ENCODE measurements around the gene TOMT. TPM values are rescaled to one million over a fixed set of nuclear protein-coding genes. Genes with fewer than 3 reads are reported as not detected.
A peak's percentile ranks its signal among the peaks of the same experiment; 100 is the strongest.
"Not testable (repeated sequence)": the region's sequence is repeated elsewhere in the genome, so short reads cannot be mapped to it uniquely, and the experiment has no call there.

The TOMT gene
- total RNA-seq, 2 donors from 2014 or later = not detected

GRCh38 chr11:72140661-72141060, 34.9 kb downstream of the TOMT start:
- ATAC-seq (replicated peaks in 1 of 2) (peak in 1 of 2 donors; percentile 16), DNase-seq (no peak)
- peaks cover 11% of the 10 kb centered on the region for H3K27me3 Mint-ChIP-seq (ENCODE audit: low read depth)
- H3K36me3 Mint-ChIP-seq (ENCODE audit: insufficient read depth in 2 of 2) = no peaks in the 10 kb centered on the region
- no peaks in the 10 kb centered on the region for H3K9me3 Mint-ChIP-seq
- peak overlapping the region; percentile 14 to 58 for H3K4me3 Mint-ChIP-seq
- peaks cover 23% of the 10 kb centered on the region for H3K4me1 Mint-ChIP-seq (ENCODE audit: low read depth)
- no peak overlapping the region for H3K27ac Mint-ChIP-seq

DNA sequence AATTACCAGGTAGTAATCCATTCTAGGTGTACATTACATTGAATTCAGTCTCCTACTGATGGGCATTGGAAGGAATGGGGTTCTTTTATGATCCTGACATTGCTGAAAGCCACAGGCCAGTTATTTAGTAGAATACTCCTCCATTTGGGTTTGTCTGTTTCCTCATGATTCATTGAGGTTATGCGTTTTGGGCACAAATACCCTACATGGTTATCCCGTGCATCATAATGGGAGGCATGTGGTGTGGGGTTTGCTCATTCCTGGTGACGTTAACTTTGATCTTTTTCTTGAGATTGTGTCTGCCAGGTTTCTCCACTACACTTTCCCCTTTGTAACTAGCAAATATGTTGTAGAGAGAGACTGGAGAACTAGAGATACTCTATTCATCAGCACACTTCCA, 35.3 kb downstream of the TOMT start:
- peak; percentile 65 to 70 for DNase-seq
- Mint-ChIP-seq H3K4me3 (peak overlapping the region; percentile 14 to 58), H3K9me3 (no peaks in the 10 kb centered on the region), H3K27me3 (ENCODE audit: low read depth) (peaks cover 11% of the 10 kb centered on the region), H3K36me3 (ENCODE audit: insufficient read depth in 2 of 2) (no peaks in the 10 kb centered on the region), H3K27ac (no peak overlapping the region), H3K4me1 (ENCODE audit: low read depth) (peaks cover 23% of the 10 kb centered on the region)
- ATAC-seq (replicated peaks in 1 of 2) = peak; percentile 87 to 89

DNA sequence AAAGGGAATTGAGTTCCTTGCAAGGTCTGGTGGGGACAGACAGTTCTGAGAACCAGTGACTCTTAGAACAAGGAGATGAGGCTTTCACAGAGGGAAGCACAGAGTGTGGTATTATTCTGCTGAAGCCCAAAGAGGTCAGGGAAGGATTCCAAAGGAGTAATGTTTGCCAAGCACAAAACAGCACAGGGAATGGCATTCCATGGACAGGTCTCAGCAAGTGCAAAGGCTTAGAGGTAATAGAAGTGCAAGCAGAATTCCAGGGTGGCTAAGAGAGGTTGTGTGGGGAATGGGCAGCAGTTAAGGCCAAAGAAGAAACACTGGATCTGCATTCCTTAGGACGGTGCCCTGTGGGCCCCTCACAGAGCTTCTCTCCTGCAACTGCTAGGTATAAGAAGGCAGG, 36.4 kb downstream of the TOMT start:
- DNase-seq; ATAC-seq (replicated peaks in 1 of 2); H3K27ac Mint-ChIP-seq; H3K36me3 Mint-ChIP-seq (ENCODE audit: insufficient read depth in 2 of 2); H3K9me3 Mint-ChIP-seq: not testable (repeated sequence)
- Mint-ChIP-seq H3K4me3 (peak overlapping the region in 1 of 2 donors; percentile 58), H3K4me1 (ENCODE audit: low read depth) (peaks cover 23% of the 10 kb centered on the region), H3K27me3 (ENCODE audit: low read depth) (peaks cover 11% of the 10 kb centered on the region)

- H3K27me3 Mint-ChIP-seq (ENCODE audit: low read depth) = peaks cover 11% of the 10 kb centered on the region
- H3K36me3 Mint-ChIP-seq (ENCODE audit: insufficient read depth in 2 of 2); DNase-seq; ATAC-seq (replicated peaks in 1 of 2); H3K4me3 Mint-ChIP-seq; H3K9me3 Mint-ChIP-seq; H3K27ac Mint-ChIP-seq: not testable (repeated sequence)
- peaks cover 23% of the 10 kb centered on the region for H3K4me1 Mint-ChIP-seq (ENCODE audit: low read depth)
Measured at GRCh38 chr11:72142543-72142942, 36.8 kb downstream of the TOMT start.

DNA sequence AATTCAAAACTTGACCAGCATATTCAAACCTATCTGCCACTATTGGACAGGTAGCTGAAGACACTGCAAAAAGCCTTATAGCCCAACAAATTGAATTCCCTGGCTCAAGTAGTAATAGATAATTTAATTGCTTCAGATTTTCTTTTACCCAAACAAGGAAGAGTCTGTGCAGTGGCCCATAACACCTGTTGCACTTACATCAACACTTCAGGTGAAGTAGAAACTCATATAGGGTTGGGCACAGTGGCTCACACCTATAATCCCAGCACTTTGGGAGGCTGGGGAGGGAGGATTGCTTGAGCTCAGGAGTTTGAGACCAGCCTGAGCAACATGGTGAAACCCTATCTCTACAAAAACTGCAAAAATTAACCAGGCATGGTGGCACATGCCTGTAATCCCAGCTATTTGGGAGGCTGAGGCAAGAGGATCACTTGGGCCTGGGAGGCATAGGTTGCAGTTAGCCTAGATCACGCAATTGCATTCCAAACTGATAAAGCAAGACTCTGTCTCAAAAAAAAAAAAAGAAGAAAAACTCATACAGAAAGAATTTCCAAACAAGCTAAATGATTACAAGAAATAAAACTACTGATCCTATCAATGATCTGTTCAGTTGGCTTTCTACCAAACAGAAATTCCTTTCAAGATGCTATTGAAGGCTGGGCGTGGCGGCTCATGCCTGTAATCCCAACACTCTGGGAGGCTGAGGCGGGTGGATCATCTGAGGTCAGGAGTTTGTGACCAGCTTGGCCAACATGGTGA, 39.3 kb downstream of the TOMT start:
- Mint-ChIP-seq H3K36me3 (ENCODE audit: insufficient read depth in 2 of 2) (no peaks in the 10 kb centered on the region), H3K27ac (no peak overlapping the region), H3K4me3 (no peak overlapping the region), H3K27me3 (ENCODE audit: low read depth) (peaks cover 7% of the 10 kb centered on the region), H3K9me3 (no peaks in the 10 kb centered on the region), H3K4me1 (ENCODE audit: low read depth) (peaks cover 19% of the 10 kb centered on the region)
- DNase-seq (no peak), ATAC-seq (replicated peaks in 1 of 2) (no peak)

DNA sequence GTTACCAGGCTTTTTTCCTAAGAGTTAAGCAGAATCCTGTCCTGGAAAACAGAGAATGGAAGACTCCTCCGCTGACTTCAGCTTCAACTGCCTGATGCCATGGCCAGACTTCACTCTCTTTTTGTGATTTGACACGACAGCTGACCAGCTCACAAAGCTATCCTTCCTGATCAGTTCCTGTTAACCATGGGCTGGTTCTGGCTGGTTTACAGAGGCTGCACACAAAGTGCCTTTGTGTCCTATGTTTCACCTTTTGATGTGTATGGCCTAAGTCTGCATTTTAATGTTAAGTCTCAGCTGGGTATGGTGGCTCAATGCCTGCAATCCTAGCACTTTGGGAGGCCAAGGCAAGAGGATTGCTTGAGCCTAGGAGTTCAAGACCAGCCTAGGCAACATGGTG, 40.9 kb downstream of the TOMT start:
- Mint-ChIP-seq H3K4me3 (no peak overlapping the region), H3K4me1 (ENCODE audit: low read depth) (peaks cover 5% of the 10 kb centered on the region), H3K9me3 (no peaks in the 10 kb centered on the region), H3K27ac (no peak overlapping the region), H3K27me3 (ENCODE audit: low read depth) (peaks cover 6% of the 10 kb centered on the region), H3K36me3 (ENCODE audit: insufficient read depth in 2 of 2) (no peaks in the 10 kb centered on the region)
- ATAC-seq (replicated peaks in 1 of 2) (no peak), DNase-seq (no peak)

- no peak overlapping the region for H3K4me3 Mint-ChIP-seq
- H3K27me3 Mint-ChIP-seq (ENCODE audit: low read depth) = peaks cover 11% of the 10 kb centered on the region
Measured at GRCh38 chr11:72150882-72151281, 45.2 kb downstream of the TOMT start.

GRCh38 chr11:72153874-72154273, 48.1 kb downstream of the TOMT start:
- H3K9me3 Mint-ChIP-seq; H3K27ac Mint-ChIP-seq; H3K4me1 Mint-ChIP-seq (ENCODE audit: low read depth); ATAC-seq (replicated peaks in 1 of 2); H3K4me3 Mint-ChIP-seq; DNase-seq; H3K36me3 Mint-ChIP-seq (ENCODE audit: insufficient read depth in 2 of 2): not testable (repeated sequence)
- peaks cover 20% of the 10 kb centered on the region for H3K27me3 Mint-ChIP-seq (ENCODE audit: low read depth)

More at GRCh38 chr11:72150882-72151281, 45.2 kb downstream of the TOMT start:
- Mint-ChIP-seq H3K36me3 (ENCODE audit: insufficient read depth in 2 of 2) (no peaks in the 10 kb centered on the region), H3K4me1 (ENCODE audit: low read depth) (no peaks in the 10 kb centered on the region), H3K9me3 (no peaks in the 10 kb centered on the region), H3K27ac (no peak overlapping the region)
- ATAC-seq (replicated peaks in 1 of 2) (no peak), DNase-seq (no peak)

DNA sequence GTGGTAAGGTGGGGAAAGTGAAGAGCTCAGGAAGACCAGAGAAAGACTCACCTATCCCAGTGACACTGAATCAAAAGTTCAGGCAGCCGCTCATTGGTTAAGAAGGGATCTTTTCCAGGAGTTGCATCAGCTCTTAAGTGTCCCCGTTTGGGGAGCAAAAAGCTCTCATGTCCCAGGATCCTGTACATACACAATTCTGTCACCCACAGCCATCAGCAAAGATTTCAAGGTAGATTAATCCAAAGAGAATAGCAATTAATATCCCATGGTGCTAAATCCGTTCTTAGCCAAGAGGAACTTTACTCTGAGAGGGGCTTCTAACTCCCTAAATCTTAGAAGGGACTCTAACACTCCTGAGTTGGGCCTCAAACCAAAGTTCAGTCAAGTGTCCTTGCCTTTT, 49.1 kb downstream of the TOMT start:
- Mint-ChIP-seq H3K4me3 (no peak overlapping the region), H3K4me1 (ENCODE audit: low read depth) (no peaks in the 10 kb centered on the region), H3K9me3 (no peaks in the 10 kb centered on the region), H3K27ac (no peak overlapping the region), H3K36me3 (ENCODE audit: insufficient read depth in 2 of 2) (no peaks in the 10 kb centered on the region), H3K27me3 (ENCODE audit: low read depth) (peaks cover 30% of the 10 kb centered on the region)
- ATAC-seq (replicated peaks in 1 of 2) = no peak
- no peak for DNase-seq

GRCh38 chr11:72155751-72156150, 50.0 kb downstream of the TOMT start:
- Mint-ChIP-seq H3K4me1 (ENCODE audit: low read depth) (no peaks in the 10 kb centered on the region), H3K4me3 (no peak overlapping the region), H3K27ac (no peak overlapping the region), H3K27me3 (ENCODE audit: low read depth) (peaks cover 31% of the 10 kb centered on the region), H3K9me3 (no peaks in the 10 kb centered on the region), H3K36me3 (ENCODE audit: insufficient read depth in 2 of 2) (no peaks in the 10 kb centered on the region)
- ATAC-seq (replicated peaks in 1 of 2) (no peak), DNase-seq (no peak)

- Mint-ChIP-seq H3K27ac (no peak overlapping the region), H3K27me3 (ENCODE audit: low read depth) (peaks cover 35% of the 10 kb centered on the region), H3K36me3 (ENCODE audit: insufficient read depth in 2 of 2) (no peaks in the 10 kb centered on the region), H3K4me1 (ENCODE audit: low read depth) (no peaks in the 10 kb centered on the region), H3K9me3 (no peaks in the 10 kb centered on the region), H3K4me3 (no peak overlapping the region)
- no peak for DNase-seq
- no peak for ATAC-seq (replicated peaks in 1 of 2)
Measured at GRCh38 chr11:72157131-72157530, 51.4 kb downstream of the TOMT start.

Other genes with a start within 250 kb of the TOMT start
- gene DEFB131B, start 227.5 kb upstream of the TOMT start, total RNA-seq = not detected
- gene XNDC1N, start 177.3 kb upstream of the TOMT start, total RNA-seq = 10 to 100 TPM; 21.7 to 30.1 TPM
- 10 to 100 TPM; 42.0 to 47.6 TPM for gene RNF121, start 176.9 kb upstream of the TOMT start, total RNA-seq
- 10 to 100 TPM; 16.7 to 19.0 TPM for gene IL18BP, start 107.0 kb upstream of the TOMT start, total RNA-seq
- gene NUMA1, start 25.4 kb upstream of the TOMT start, total RNA-seq = 100 to 1,000 TPM; 156 to 163 TPM
- 1 to 10 TPM; 4.6 to 6.3 TPM for gene LRRC51, start 25.1 kb upstream of the TOMT start, total RNA-seq
- 10 to 100 TPM; 43.7 to 49.9 TPM for gene LAMTOR1, start 2.6 kb upstream of the TOMT start, total RNA-seq
- 10 to 100 TPM; 63.8 to 79.8 TPM for gene ANAPC15, start 6.8 kb downstream of the TOMT start, total RNA-seq
- gene FOLR3, start 29.8 kb downstream of the TOMT start, total RNA-seq = not detected
- not detected for gene FOLR1, start 86.2 kb downstream of the TOMT start, total RNA-seq
- not detected for gene FOLR2, start 110.9 kb downstream of the TOMT start, total RNA-seq
- gene INPPL1, start 118.8 kb downstream of the TOMT start, total RNA-seq = 100 to 1,000 TPM; 147 to 154 TPM
- gene PHOX2A, start 138.3 kb downstream of the TOMT start, total RNA-seq = not detected